Hepatocyte (in vitro differentiated cells): ENCODE measurements around the gene CAB39L. TPM values are rescaled to one million over a fixed set of nuclear protein-coding genes. Genes with fewer than 3 reads are reported as not detected.

Experiments used
- DNase-seq: peaks from one replicate; pipeline ENCODE4 v3.0.0-alpha.2; 2016; ENCODE audit warnings: low spot score
- H2AFZ ChIP-seq: fragments of 200-600 bp; sonication (generic); 2 replicates; pipeline ENCODE4 v1.6.0; 2016; ENCODE audit warnings: antibody characterized with exemption, mild to moderate bottlenecking
- H3K27ac ChIP-seq: fragments of 200-600 bp; sonication (generic); 2 replicates; pipeline ENCODE4 v1.5.1; 2016; ENCODE audit warnings: mild to moderate bottlenecking
- H3K27me3 ChIP-seq: fragments of 200-600 bp; sonication (generic); 2 replicates; pipeline ENCODE4 v1.6.1; 2016
- H3K36me3 ChIP-seq: fragments of 200-600 bp; sonication (generic); replicated peaks from 2 replicates; pipeline ENCODE4 v1.5.1; 2016; ENCODE audit warnings: low read depth; ENCODE audit not compliant: insufficient read depth
- H3K4me1 ChIP-seq: fragments of 200-600 bp; sonication (generic); 2 replicates; pipeline ENCODE4 v1.5.1; 2016; ENCODE audit warnings: mild to moderate bottlenecking, moderate library complexity; ENCODE audit not compliant: insufficient read depth
- H3K4me2 ChIP-seq: fragments of 200-600 bp; sonication (generic); 2 replicates; pipeline ENCODE4 v1.6.0; 2016
- H3K4me3 ChIP-seq: fragments of 200-600 bp; sonication (generic); 2 replicates; pipeline ENCODE4 v1.5.1; 2016; ENCODE audit warnings: mild to moderate bottlenecking
- H3K79me2 ChIP-seq: fragments of 200-600 bp; sonication (generic); 2 replicates; pipeline ENCODE4 v1.6.0; 2017; ENCODE audit warnings: mild to moderate bottlenecking
- H3K9me2 ChIP-seq: fragments of 200-600 bp; sonication (generic); replicated peaks from 2 replicates; pipeline ENCODE4 v1.6.0; 2017; ENCODE audit warnings: mild to moderate bottlenecking; ENCODE audit not compliant: insufficient read depth
- H3K9me3 ChIP-seq: fragments of 200-600 bp; sonication (generic); 2 replicates; pipeline ENCODE4 v1.5.1; 2016; ENCODE audit warnings: low read depth, mild to moderate bottlenecking
- H4K20me1 ChIP-seq: fragments of 200-600 bp; sonication (generic); 2 replicates; pipeline ENCODE4 v1.6.0; 2016; ENCODE audit warnings: mild to moderate bottlenecking; ENCODE audit not compliant: insufficient read depth, poor library complexity, severe bottlenecking
- EZH2 ChIP-seq: fragments of 200-600 bp; sonication (generic); IDR thresholded peaks from 2 replicates; pipeline ENCODE4 v1.6.1; 2016; ENCODE audit warnings: antibody characterized with exemption, mild to moderate bottlenecking, borderline replicate concordance
- EZH2phosphoT487 ChIP-seq: fragments of 200-600 bp; sonication (generic); IDR thresholded peaks from one replicate; pipeline ENCODE4 v1.6.1; 2018; ENCODE audit warnings: antibody characterized with exemption, mild to moderate bottlenecking, low read depth, moderate library complexity; ENCODE audit not compliant: unreplicated experiment, severe bottlenecking
- WGBS: methylation state at CpG from one replicate; pipeline ENCODE4 v1.1.6; 2016; ENCODE audit warnings: low lambda C conversion rate; ENCODE audit errors: missing lambda C conversion rate; 5-methylcytosine and 5-hydroxymethylcytosine counted together
- polyA plus RNA-seq: library from polyadenylated mRNA; unstranded; fragments of >200 nt; fragmentation: Nextera tagmentation; extraction: Ambion mirVana; gene quantifications from 2 replicates; pipeline ENCODE4 v1.2.1, GENCODE V29; 2016
- total RNA-seq: library from RNA; depleted of rRNA; stranded (reverse); fragments of >200 nt; gene quantifications from 2 replicates; pipeline ENCODE4 v1.2.3, GENCODE V29; 2014
- TF ChIP-seq, protein P1 (sequence below): fragments of 200-600 bp; sonication (generic); IDR thresholded peaks from 2 replicates; pipeline ENCODE4 v1.5.1; 2016; ENCODE audit warnings: antibody characterized with exemption, mild to moderate bottlenecking; ENCODE audit not compliant: poor library complexity

CAB39L gene
- total and polyA plus RNA-seq, 2 experiments from 2014 or later, result 13.7 to 20.4 TPM

DNA sequence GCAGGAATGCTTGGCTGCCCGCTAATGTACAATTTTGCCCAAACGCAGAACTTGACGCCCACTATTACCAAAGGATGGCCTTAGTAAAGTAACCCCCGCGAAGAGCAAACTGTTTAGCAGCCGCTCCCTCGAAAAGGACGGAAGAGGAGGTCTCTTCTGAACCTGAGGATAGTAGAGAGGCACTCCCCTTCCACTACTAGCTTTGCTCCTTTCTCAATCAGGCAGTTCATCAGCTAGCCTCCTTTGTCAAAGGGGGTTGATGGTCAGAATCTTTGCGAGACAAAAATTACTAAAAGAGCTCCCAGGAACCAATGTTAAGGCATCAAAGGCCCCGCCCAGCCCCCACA lies 534 bp downstream of the CAB39L start:
- Histone ChIP-seq H3K9me3 (no peaks in the 10 kb centered on the region), H3K4me3 (peak overlapping the region; percentile 67), H4K20me1 (no peaks in the 10 kb centered on the region), H2AFZ (peak overlapping the region; percentile 52), H3K79me2 (peaks cover 37% of the 10 kb centered on the region), H3K4me1 (peaks cover 11% of the 10 kb centered on the region), H3K4me2 (peak overlapping the region; percentile 78), H3K27ac (peak overlapping the region; percentile 93), H3K9me2 (no peaks in the 10 kb centered on the region), H3K36me3 (no peaks in the 10 kb centered on the region), H3K27me3 (no peaks in the 10 kb centered on the region)
- peak; percentile 46 for DNase-seq
- TF ChIP-seq, protein P1, sequence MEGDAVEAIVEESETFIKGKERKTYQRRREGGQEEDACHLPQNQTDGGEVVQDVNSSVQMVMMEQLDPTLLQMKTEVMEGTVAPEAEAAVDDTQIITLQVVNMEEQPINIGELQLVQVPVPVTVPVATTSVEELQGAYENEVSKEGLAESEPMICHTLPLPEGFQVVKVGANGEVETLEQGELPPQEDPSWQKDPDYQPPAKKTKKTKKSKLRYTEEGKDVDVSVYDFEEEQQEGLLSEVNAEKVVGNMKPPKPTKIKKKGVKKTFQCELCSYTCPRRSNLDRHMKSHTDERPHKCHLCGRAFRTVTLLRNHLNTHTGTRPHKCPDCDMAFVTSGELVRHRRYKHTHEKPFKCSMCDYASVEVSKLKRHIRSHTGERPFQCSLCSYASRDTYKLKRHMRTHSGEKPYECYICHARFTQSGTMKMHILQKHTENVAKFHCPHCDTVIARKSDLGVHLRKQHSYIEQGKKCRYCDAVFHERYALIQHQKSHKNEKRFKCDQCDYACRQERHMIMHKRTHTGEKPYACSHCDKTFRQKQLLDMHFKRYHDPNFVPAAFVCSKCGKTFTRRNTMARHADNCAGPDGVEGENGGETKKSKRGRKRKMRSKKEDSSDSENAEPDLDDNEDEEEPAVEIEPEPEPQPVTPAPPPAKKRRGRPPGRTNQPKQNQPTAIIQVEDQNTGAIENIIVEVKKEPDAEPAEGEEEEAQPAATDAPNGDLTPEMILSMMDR, result no peak
- TF ChIP-seq EZH2 (no peak), EZH2phosphoT487 (no peak)
- WGBS, result 11% methylated on average over 10 of the region's 10 CpGs

DNA sequence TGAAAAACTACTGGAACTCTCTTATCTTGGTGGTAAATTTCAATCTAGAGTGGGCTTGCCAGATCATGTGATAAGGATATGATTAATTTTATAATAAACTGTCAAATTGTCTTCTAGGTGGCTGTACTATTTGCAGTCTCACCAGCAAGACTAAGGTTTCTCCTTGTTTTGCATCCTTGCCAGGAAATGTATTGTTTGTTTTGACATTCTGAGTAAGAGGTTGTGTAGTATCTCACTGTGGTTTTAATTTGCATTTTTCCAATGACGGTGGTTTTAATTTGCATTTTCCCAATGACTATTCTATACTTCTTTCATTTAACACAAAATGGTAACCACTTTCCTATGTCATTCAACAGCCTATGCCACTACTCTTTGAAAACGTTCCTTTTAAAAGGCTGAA lies 2.0 kb downstream of the CAB39L start:
- Histone ChIP-seq H3K79me2 (peaks cover 22% of the 10 kb centered on the region), H3K4me3 (no peak overlapping the region), H3K27ac (no peak overlapping the region), H3K36me3 (no peaks in the 10 kb centered on the region), H3K4me2 (no peak overlapping the region), H2AFZ (no peak overlapping the region), H3K27me3 (no peaks in the 10 kb centered on the region), H4K20me1 (no peaks in the 10 kb centered on the region), H3K9me2 (no peaks in the 10 kb centered on the region), H3K9me3 (no peaks in the 10 kb centered on the region), H3K4me1 (peaks cover 6% of the 10 kb centered on the region)
- 92% methylated on average over 2 of the region's 2 CpGs for WGBS
- DNase-seq, result no peak
- TF ChIP-seq EZH2, result no peak
- TF ChIP-seq, protein P1, result no peak
- no peak for TF ChIP-seq EZH2phosphoT487

DNA sequence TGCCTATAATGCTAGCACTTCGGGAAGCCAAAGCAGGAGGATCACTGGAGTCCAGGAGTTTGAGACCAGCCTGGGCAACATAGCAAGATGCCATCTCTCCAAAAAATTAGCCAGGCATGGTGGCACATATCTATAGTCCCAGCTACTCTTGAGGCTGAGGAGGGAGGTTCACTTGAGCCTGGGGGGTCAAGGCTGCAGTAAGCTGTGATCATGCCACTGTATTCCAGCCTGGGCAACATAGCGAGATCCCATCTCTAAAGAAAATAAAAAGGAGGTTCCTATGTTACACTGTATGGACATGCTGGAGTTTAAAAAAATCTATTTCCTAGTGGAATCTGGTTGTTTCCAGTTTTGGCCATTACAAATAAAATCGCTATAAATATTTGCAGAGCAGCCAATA lies 2.6 kb downstream of the CAB39L start:
- no peaks in the 10 kb centered on the region for H3K36me3 ChIP-seq
- no peaks in the 10 kb centered on the region for H3K9me2 ChIP-seq
- no peak overlapping the region for H3K4me3 ChIP-seq

DNA sequence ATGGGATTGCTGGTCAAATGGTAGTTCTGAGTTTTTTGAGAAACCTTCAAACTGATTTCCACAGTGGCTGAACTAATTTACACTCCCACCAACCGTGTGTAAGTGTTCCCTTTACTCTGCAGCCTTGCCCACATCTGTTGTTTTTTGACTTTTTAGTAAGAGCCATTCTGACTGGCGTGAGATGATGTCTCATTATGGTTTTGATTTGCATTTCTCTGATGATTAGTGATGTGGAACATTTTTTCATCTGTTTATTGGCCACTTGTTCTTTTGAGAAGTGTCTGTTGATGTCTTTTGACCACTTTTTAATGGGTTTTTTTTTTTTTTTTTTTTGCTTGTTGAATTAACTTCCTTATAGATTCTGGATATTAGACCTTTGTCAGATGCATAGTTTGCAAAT lies 4.3 kb downstream of the CAB39L start:
- Histone ChIP-seq H3K4me2 (no peak overlapping the region), H3K27ac (no peak overlapping the region), H3K9me3 (no peaks in the 10 kb centered on the region), H3K36me3 (no peaks in the 10 kb centered on the region), H3K27me3 (no peaks in the 10 kb centered on the region), H3K4me1 (no peaks in the 10 kb centered on the region), H4K20me1 (no peaks in the 10 kb centered on the region), H3K4me3 (no peak overlapping the region), H3K9me2 (no peaks in the 10 kb centered on the region), H3K79me2 (peaks cover 11% of the 10 kb centered on the region), H2AFZ (no peak overlapping the region)
- no peak for DNase-seq
- no peak for TF ChIP-seq EZH2phosphoT487
- TF ChIP-seq, protein P1, result no peak
- TF ChIP-seq EZH2, result no peak
- WGBS, result 89% methylated on average over 2 of the region's 2 CpGs

More for the DNA sequence above, 2.6 kb downstream of the CAB39L start:
- TF ChIP-seq EZH2, result no peak
- DNase-seq, result no peak
- Histone ChIP-seq H3K27ac (no peak overlapping the region), H3K4me2 (no peak overlapping the region), H2AFZ (no peak overlapping the region), H3K9me3 (no peaks in the 10 kb centered on the region), H3K27me3 (no peaks in the 10 kb centered on the region), H3K79me2 (peaks cover 17% of the 10 kb centered on the region), H3K4me1 (peaks cover 6% of the 10 kb centered on the region), H4K20me1 (no peaks in the 10 kb centered on the region)
- WGBS, result 99% methylated on average over 3 of the region's 3 CpGs
